Stimulated activated CD4-positive, alpha-beta T cell treated with anti-CD3 and anti-CD28 coated beads, Interleukin-15, amount 100 ng/mL, for 48 hours (primary cell): ENCODE results near the gene PRKAG3.

ENCODE experiments used
- DNase-seq, 2 donors: peaks; one replicate each; pipeline ENCODE4 v3.0.0-alpha.2; 2020; ENCODE audit warnings: low read depth in 2 of 2

The PRKAG3 gene

GRCh38 chr2:218831378-218831990 is at the start of gene PRKAG3:
PRKAG3 (minus strand) TSS chr2:218831803.
- no peak for DNase-seq

DNA sequence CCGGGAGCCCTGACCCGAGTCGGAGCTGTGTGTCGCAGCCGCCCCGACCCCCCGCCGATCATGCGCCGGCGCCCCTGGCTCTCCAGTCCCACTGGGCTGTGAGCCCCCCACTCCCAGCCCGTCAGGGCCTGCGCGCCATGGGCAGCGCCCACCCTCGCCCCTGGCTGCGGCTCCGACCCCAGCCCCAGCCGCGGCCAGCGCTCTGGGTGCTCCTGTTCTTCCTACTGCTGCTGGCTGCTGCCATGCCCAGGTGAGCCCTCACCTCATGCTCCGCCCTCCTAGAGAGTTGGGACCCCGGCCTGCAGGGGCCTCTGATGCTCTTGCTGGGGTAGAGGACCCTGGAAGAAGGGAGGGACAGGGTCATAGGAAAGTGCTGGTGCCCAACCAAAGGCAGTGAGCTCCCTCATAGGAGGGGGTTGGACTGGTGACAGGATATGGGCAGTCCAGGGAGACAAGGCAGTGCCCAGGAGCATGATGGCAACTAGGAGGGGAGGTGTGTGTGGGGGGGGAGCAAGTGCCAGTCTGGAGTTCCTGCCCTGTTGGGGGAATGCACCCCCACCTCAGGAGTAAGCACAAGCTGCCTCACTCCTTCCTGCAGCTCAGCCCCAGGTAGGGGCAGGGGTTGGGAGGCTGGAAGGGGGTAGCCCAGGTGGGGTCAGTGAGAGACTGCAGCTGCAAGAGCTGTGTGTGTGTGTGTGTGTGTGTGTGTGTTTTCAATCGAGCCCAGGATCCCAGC is 49.4 kb upstream of the PRKAG3 start:
- no peak for DNase-seq

GRCh38 chr2:218880102-218880858 is 48.7 kb upstream of the PRKAG3 start, which contains the start of gene WNT10A:
WNT10A (plus strand) TSS chr2:218880852; CDS start chr2:218880996, 144 bp downstream.
- peak in 1 of 2 donors; percentile 65 for DNase-seq

- DNase-seq: no peak
These were observed 48.1 kb upstream of the PRKAG3 start for GRCh38 chr2:218879776-218880101.

- DNase-seq: no peak
These were observed 47.5 kb upstream of the PRKAG3 start for GRCh38 chr2:218878926-218879761.

DNA sequence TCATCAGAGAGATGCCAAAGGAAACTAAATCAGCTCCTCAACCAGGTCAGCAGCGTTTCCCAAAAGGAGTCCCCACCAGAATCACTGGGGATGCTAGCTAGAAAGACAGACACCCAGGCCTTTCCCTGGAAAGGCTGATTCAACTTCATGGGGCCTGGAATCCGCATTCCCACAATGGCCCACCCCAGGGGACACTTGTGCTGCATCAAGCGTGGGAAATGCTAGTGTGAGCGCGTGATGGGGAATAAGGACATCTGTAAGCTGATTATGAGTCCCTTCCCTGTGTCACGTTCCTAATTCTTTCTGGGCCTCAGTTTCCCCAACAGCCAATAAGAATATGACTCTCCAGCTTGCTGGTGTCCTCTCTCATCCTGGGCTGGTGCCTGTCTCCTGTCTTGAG is 46.9 kb upstream of the PRKAG3 start:
- no peak for DNase-seq

GRCh38 chr2:218877891-218878290 is 46.3 kb upstream of the PRKAG3 start:
- no peak for DNase-seq

DNA sequence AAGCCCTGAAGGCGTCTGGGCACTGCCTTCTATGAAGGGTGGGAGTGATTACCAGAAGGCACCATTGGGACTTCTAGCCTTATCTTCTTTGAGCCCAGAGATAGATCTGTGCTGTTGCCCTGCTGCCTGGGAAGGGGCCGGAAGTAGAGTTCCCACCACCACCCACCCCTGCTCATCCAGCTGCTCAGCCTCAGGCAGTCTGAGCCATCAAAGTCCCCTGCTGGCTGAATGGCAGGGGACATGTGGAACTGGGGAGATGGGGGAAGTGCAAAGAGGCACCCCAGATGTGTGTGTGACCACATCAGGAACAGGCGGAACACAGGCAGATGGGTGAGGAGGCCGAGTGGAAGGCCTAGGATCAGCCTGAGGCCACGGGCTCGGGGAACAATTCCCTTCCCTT is 45.7 kb upstream of the PRKAG3 start:
- no peak for DNase-seq

DNA sequence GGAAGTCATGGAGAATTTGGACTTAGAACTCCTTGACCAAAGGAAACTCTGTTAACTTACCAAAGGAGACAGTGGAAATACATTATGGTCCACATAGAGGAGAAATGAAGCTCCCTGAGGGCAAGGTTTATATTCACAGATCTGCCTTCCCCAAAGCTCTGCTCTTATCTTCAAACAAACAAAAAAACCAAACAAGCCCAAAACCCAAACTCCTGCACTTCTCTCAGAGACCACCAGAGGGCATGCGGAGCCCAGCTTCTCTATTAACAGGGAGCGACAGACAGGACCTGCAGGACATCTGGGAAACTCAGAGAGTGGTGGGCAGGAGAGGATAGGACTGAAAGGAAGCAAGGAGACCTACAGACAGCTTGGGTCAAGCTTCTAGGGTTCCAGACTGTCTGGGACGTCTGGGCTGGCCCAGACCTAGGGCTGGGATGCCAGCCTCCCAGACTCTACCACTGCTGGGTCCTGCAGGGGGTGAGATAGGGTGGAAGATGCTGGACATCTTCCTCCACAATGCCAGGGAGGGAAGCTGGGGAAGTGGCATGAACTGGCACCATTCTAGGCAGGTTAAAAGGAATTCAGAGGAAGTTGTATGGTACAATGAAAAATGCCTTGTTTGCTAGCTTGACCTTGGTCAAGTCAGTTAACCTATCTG is 45.1 kb upstream of the PRKAG3 start:
- DNase-seq: peak in 1 of 2 donors; percentile 53

GRCh38 chr2:218875692-218876246 is 44.2 kb upstream of the PRKAG3 start:
- no peak for DNase-seq

GRCh38 chr2:218873359-218874194 is 42.0 kb upstream of the PRKAG3 start:
- no peak for DNase-seq

DNA sequence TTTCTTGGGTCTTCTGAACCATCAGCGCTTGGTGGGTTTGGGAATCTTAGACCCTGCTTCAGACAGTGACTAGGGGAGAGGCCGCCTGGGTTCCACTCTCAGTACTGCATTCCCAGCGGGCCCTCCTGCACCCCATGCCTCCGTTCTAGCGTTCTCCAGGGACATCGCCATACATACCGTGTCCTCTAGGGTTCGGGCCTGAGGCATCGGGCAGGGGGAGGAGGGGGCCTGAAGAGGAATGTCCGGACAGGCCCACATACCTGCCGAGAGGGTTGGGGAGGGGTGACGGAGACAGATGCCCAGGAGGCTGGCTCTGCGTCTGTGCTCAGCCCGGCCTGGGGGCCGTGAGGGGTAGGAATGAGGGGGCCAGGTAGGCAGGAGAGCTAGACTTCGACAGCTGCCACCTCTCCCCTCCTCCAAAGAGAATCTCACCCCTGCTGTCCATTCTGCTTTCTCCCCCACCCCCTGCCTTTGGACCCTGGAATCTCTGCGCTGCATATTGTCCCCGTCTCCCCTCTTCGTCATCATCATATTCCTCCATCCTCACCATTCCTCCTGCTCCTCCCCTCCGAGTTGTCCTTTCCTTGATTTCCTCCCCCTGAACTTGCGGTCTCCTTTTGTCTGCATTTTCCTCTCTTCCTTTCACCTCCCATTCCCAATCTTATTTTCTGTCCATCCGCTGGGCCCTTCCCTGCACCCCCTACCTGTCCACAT is 41.2 kb upstream of the PRKAG3 start:
- no peak for DNase-seq

- DNase-seq: no peak
These were observed 40.0 kb upstream of the PRKAG3 start for GRCh38 chr2:218871345-218872302.

GRCh38 chr2:218870984-218871344 is 39.4 kb upstream of the PRKAG3 start:
- DNase-seq: no peak

GRCh38 chr2:218869064-218869463 is 37.5 kb upstream of the PRKAG3 start:
- no peak for DNase-seq

- DNase-seq: no peak
These were observed 36.3 kb upstream of the PRKAG3 start for GRCh38 chr2:218867900-218868299.

GRCh38 chr2:218865999-218866398 is 34.4 kb upstream of the PRKAG3 start:
- DNase-seq: no peak

- no peak for DNase-seq
These were observed 33.8 kb upstream of the PRKAG3 start for GRCh38 chr2:218865396-218865795.
